Neutrophil (primary cell): Measurements from ENCODE around the gene OR52B4.
"Not testable (repeated sequence)": the region's sequence is repeated elsewhere in the genome, so short reads cannot be mapped to it uniquely, and the experiment has no call there.

Experiments used
- H3K27ac ChIP-seq: fragments of 200-600 bp; sonication (generic); 2 replicates; pipeline ENCODE4 v1.5.1; 2016; ENCODE audit warnings: mild to moderate bottlenecking, moderate library complexity
- H3K27me3 ChIP-seq: fragments of 200-600 bp; sonication (generic); 2 replicates; pipeline ENCODE4 v1.6.0; 2016; ENCODE audit warnings: mild to moderate bottlenecking
- H3K36me3 ChIP-seq: fragments of 200-600 bp; sonication (generic); 2 replicates; pipeline ENCODE4 v1.5.1; 2017
- H3K4me1 ChIP-seq, 2 experiments: fragments of 200-600 bp in 1 of 2; sonication (generic) in 1 of 2; 1 replicate in 1 of 2; 2 replicates in 1 of 2; pipeline versions ENCODE4 v1.5.1 to v1.6.1; 2013 to 2016; ENCODE audit warnings: low read depth in 1 of 2, low read length in 1 of 2, mild to moderate bottlenecking in 1 of 2, moderate library complexity in 1 of 2; ENCODE audit not compliant: control insufficient read depth in 1 of 2, insufficient read depth in 1 of 2
- H3K4me3 ChIP-seq, 2 experiments: fragments of 200-600 bp in 1 of 2; sonication (generic) in 1 of 2; 1 replicate in 1 of 2; 2 replicates in 1 of 2; pipeline ENCODE4 v1.5.1; 2013 to 2016; ENCODE audit warnings: low read depth in 1 of 2, low read length in 1 of 2, mild to moderate bottlenecking in 1 of 2, moderate library complexity in 1 of 2
- H3K9me3 ChIP-seq: fragments of 200-600 bp; sonication (generic); 2 replicates; pipeline ENCODE4 v1.5.1; 2016
- TF ChIP-seq, protein P1 (sequence below): fragments of 200-600 bp; sonication (generic); IDR thresholded peaks from 2 replicates; pipeline ENCODE4 v1.5.1; 2016; ENCODE audit warnings: antibody characterized with exemption

OR52B4 gene

DNA sequence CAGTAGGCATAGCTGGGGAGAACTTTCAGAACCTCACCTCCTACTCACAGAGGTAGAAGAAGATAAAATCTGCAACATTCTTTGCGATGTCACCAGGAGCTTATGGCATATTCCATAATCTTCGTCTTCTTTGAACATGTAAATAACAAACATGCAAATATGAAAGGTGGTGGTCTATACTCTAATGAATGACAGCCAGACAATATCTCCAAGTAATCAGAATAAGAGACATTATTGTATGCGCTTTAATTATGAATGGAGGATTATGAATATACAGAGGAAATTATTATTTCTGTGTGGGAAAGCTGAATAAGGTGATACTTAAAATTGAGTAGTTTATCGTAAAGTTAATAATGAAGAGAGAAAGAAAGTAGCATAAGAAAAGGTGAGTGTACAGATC, at the start of gene OR52B4:
TSS of gene OR52B4 (minus strand) at position 101 of the 400 bp plus-strand sequence. CDS start at position 10, 91 bp downstream.
- TF ChIP-seq, protein P1, sequence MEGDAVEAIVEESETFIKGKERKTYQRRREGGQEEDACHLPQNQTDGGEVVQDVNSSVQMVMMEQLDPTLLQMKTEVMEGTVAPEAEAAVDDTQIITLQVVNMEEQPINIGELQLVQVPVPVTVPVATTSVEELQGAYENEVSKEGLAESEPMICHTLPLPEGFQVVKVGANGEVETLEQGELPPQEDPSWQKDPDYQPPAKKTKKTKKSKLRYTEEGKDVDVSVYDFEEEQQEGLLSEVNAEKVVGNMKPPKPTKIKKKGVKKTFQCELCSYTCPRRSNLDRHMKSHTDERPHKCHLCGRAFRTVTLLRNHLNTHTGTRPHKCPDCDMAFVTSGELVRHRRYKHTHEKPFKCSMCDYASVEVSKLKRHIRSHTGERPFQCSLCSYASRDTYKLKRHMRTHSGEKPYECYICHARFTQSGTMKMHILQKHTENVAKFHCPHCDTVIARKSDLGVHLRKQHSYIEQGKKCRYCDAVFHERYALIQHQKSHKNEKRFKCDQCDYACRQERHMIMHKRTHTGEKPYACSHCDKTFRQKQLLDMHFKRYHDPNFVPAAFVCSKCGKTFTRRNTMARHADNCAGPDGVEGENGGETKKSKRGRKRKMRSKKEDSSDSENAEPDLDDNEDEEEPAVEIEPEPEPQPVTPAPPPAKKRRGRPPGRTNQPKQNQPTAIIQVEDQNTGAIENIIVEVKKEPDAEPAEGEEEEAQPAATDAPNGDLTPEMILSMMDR = no peak
- Histone ChIP-seq H3K27me3 (no peaks in the 10 kb centered on the region), H3K4me3 (no peak within 1 kb of the TSS), H3K9me3 (no peaks in the 10 kb centered on the region), H3K27ac (no peak within 1 kb of the TSS), H3K36me3 (no peaks in the 10 kb centered on the region), H3K4me1 (no peaks in the 10 kb centered on the region)

GRCh38 chr11:4416816-4417215, 48.6 kb upstream of the OR52B4 start:
- H3K27me3 ChIP-seq = no peaks in the 10 kb centered on the region
- TF ChIP-seq, protein P1 = no peak

GRCh38 chr11:4416306-4416705, 48.1 kb upstream of the OR52B4 start:
- Histone ChIP-seq H3K27me3 (no peaks in the 10 kb centered on the region), H3K4me3 (no peak overlapping the region), H3K27ac (no peak overlapping the region), H3K4me1 (no peaks in the 10 kb centered on the region), H3K9me3 (no peaks in the 10 kb centered on the region), H3K36me3 (peaks cover 11% of the 10 kb centered on the region)
- TF ChIP-seq, protein P1 = no peak

More at GRCh38 chr11:4416816-4417215, 48.6 kb upstream of the OR52B4 start:
- Histone ChIP-seq H3K27ac (peak overlapping the region; percentile 24), H3K4me1 (no peaks in the 10 kb centered on the region), H3K4me3 (no peak overlapping the region), H3K9me3 (no peaks in the 10 kb centered on the region), H3K36me3 (peaks cover 11% of the 10 kb centered on the region)

- not testable (repeated sequence) for H3K4me1 ChIP-seq, H3K4me3 ChIP-seq, H3K9me3 ChIP-seq, H3K27me3 ChIP-seq, H3K27ac ChIP-seq, H3K36me3 ChIP-seq
Measured at GRCh38 chr11:4406206-4406605, 38.0 kb upstream of the OR52B4 start.

DNA sequence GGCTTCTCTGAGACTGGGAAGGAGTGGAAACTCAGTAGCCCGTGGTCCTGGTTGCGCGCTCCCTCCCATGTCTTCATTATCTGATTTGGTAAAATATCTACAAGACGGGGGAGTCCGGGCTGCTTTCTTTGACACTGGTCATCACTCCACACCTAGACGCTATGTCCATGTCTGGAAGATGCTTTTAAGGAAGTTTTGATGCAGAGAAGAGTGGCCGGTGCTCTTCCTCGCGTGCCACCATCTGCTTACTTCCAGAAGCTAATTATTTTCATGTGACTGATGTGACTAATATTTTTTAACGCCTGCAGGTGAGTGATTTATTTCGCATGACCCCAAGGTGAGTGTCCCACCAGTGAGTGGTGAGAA, 25.7 kb upstream of the OR52B4 start:
- H3K4me1 ChIP-seq = peaks cover 34 to 38% of the 10 kb centered on the region in 2 experiments
- no peaks in the 10 kb centered on the region for H3K9me3 ChIP-seq
- peaks cover 20% of the 10 kb centered on the region for H3K36me3 ChIP-seq
- peak overlapping the region; percentile 91 for H3K27ac ChIP-seq
- TF ChIP-seq, protein P1 = no peak
- H3K27me3 ChIP-seq = no peaks in the 10 kb centered on the region
- peak overlapping the region; percentile 82 to 83 for H3K4me3 ChIP-seq

DNA sequence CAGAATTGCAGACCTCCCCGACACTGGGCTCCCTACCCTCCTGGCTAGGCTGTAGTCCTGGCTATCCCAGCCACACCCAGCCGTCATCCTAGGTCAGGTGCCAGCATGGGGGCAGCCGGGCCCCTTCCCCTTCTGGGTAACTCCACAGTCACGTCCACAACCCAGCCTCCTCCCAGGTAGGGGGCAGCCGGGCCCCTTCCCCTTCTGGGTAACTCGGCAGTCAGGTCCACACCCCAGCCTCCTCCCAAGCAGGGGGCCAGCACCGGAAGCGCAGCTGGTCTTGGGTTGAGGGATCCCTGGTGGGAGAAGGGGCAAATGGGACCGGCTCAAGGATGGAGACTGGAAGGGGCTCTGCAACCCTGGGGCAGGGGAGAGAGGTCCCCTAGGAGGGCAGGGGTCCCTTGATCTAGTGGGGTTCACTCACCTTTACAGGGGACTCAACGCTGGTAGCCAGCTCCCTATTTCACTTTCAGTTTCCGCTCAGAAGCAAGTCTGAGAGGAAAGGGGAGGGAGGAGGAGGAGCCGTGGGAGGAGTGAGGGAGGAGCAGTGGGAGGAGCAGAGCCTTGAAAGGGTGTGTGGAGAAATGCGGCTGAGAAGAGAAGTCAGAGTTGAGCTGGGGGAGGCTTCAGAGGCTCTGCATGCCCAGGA, 25.1 kb upstream of the OR52B4 start, which contains the start of gene TRIM21:
TSS of gene TRIM21 (minus strand) at position 494 of the 649 bp plus-strand sequence. CDS start 3,293 bp downstream, outside the sequence.
- peak within 1 kb of the TSS; percentile 91 for H3K27ac ChIP-seq
- H3K4me1 ChIP-seq = peaks cover 34 to 38% of the 10 kb centered on the region in 2 experiments
- no peaks in the 10 kb centered on the region for H3K27me3 ChIP-seq
- H3K36me3 ChIP-seq = peaks cover 25% of the 10 kb centered on the region
- peak within 1 kb of the TSS; percentile 82 to 83 for H3K4me3 ChIP-seq
- TF ChIP-seq, protein P1 = peak; percentile 41
- no peaks in the 10 kb centered on the region for H3K9me3 ChIP-seq
